Measurements from ENCODE around the gene LRP6. TPM values are rescaled to one million over a fixed set of nuclear protein-coding genes. Genes with fewer than 3 reads are reported as not detected.

LRP6 gene
- total and polyA plus RNA-seq, 11 donors = 3.7 to 29.6 (median 16.9) TPM

- intact Hi-C loops (cut with DNase I) = loop anchor here in 2 of 10 donors (5.0 to 10.0 kb wide), 2 partner anchors 244 to 616 kb away; no protein-coding TSS in a partner anchor
Measured at GRCh38 chr12:12088761-12089160, 178.1 kb downstream of the LRP6 start.

GRCh38 chr12:12088147-12088546 is 178.7 kb downstream of the LRP6 start:
- Histone ChIP-seq H3K4me3 (no peak overlapping the region), H3K9me3 (no peaks in the 10 kb centered on the region), H3K4me1 (peaks cover 0 to 4% (median 0%) of the 10 kb centered on the region in 12 donors), H3K27me3 (no peaks in the 10 kb centered on the region), H3K36me3 (no peaks in the 10 kb centered on the region), H3K27ac (no peak overlapping the region)
- no peak for TF ChIP-seq CTCF (IDR thresholded peaks at IDR 0.05)
- no peak for TF ChIP-seq POLR2A (IDR thresholded peaks at IDR 0.05)
- intact Hi-C loops (cut with DNase I) = loop anchor here in 2 of 10 donors (5.0 to 10.0 kb wide), 2 partner anchors 244 to 617 kb away; no protein-coding TSS in a partner anchor
- WGBS, 4 donors = 87 to 95% (median 92%) methylated on average over 10 of the region's 10 CpGs
- no peak for DNase-seq
- ATAC-seq = no peak

More at GRCh38 chr12:12088761-12089160, 178.1 kb downstream of the LRP6 start:
- H3K36me3 ChIP-seq = no peaks in the 10 kb centered on the region
- no peak overlapping the region for H3K27ac ChIP-seq
- TF ChIP-seq POLR2A (IDR thresholded peaks at IDR 0.05) (no peak), CTCF (IDR thresholded peaks at IDR 0.05) (no peak)
- 90 to 95% (median 92%) methylated on average over 9 of the region's 9 CpGs for WGBS, 4 donors
- ATAC-seq (no peak), DNase-seq (no peak)
- no peaks in the 10 kb centered on the region for H3K27me3 ChIP-seq
- H3K4me3 ChIP-seq = no peak overlapping the region
- no peaks in the 10 kb centered on the region for H3K9me3 ChIP-seq
- H3K4me1 ChIP-seq = peaks cover 0 to 4% (median 0%) of the 10 kb centered on the region in 12 donors

- Histone ChIP-seq H3K36me3 (no peaks in the 10 kb centered on the region), H3K9me3 (no peaks in the 10 kb centered on the region), H3K27me3 (no peaks in the 10 kb centered on the region), H3K27ac (no peak overlapping the region), H3K4me1 (no peaks in the 10 kb centered on the region), H3K4me3 (no peak overlapping the region)
- ATAC-seq = no peak
- TF ChIP-seq CTCF (IDR thresholded peaks at IDR 0.05) = no peak
- WGBS, 4 donors = 92 to 97% (median 94%) methylated on average over 2 of the region's 2 CpGs
- intact Hi-C loops (cut with DNase I) = loop anchor here in 2 of 10 donors (2.0 to 10.0 kb wide), 3 partner anchors 239 to 617 kb away; no protein-coding TSS in a partner anchor
- no peak for DNase-seq
Measured at GRCh38 chr12:12087693-12088034, 179.2 kb downstream of the LRP6 start.

- Histone ChIP-seq H3K36me3 (no peaks in the 10 kb centered on the region), H3K4me3 (no peak overlapping the region), H3K4me1 (peaks cover 0 to 5% (median 0%) of the 10 kb centered on the region in 12 donors), H3K27me3 (no peaks in the 10 kb centered on the region), H3K27ac (no peak overlapping the region), H3K9me3 (no peaks in the 10 kb centered on the region)
- intact Hi-C loops (cut with DNase I) = loop anchor here in 2 of 10 donors (2.0 to 10.0 kb wide), 3 partner anchors 240 to 618 kb away; no protein-coding TSS in a partner anchor
- 86 to 92% (median 89%) methylated on average over 9 of the region's 9 CpGs for WGBS, 4 donors
- TF ChIP-seq POLR2A (IDR thresholded peaks at IDR 0.05) = no peak
- no peak for TF ChIP-seq CTCF (IDR thresholded peaks at IDR 0.05)
- no peak for DNase-seq
- ATAC-seq = no peak
Measured at GRCh38 chr12:12086973-12087692, 179.7 kb downstream of the LRP6 start.
